Suppressor macrophage treated with lipopolysaccharide for 1 hour (primary cell): ENCODE data around the gene ESRRA.

Source experiments
- DNase-seq, 3 donors: peaks; one replicate each; pipeline ENCODE4 v3.0.0-alpha.2; 2020 to 2022

The ESRRA gene

GRCh38 chr11:64352099-64352994, 47.0 kb downstream of the ESRRA start:
- no peak for DNase-seq

GRCh38 chr11:64352995-64353714, 47.8 kb downstream of the ESRRA start:
- no peak for DNase-seq

- DNase-seq: no peak
These were observed 48.6 kb downstream of the ESRRA start for GRCh38 chr11:64353715-64354506.

GRCh38 chr11:64355078-64355940, 50.0 kb downstream of the ESRRA start:
- peak; percentile 89 to 91 (median 91) for DNase-seq

GRCh38 chr11:64356498-64357411, 51.4 kb downstream of the ESRRA start:
- peak; percentile 49 to 71 (median 60) for DNase-seq

GRCh38 chr11:64357446-64357845, 52.1 kb downstream of the ESRRA start:
- DNase-seq: no peak

- no peak for DNase-seq
These were observed 52.7 kb downstream of the ESRRA start for GRCh38 chr11:64357904-64358535.

GRCh38 chr11:64358536-64358906, 53.2 kb downstream of the ESRRA start:
- DNase-seq: no peak

- DNase-seq: peak; percentile 82 to 94 (median 90)
These were observed 53.8 kb downstream of the ESRRA start, which contains the start of gene RPS6KA4 for GRCh38 chr11:64358907-64359711. Gene RPS6KA4 (plus strand): TSS chr11:64359162. CDS start chr11:64359236, 74 bp downstream.

GRCh38 chr11:64359712-64360445, 54.6 kb downstream of the ESRRA start:
- DNase-seq: peak; percentile 29 to 66 (median 31)

- DNase-seq: peak; percentile 67 to 75 (median 69)
These were observed 55.2 kb downstream of the ESRRA start for GRCh38 chr11:64360448-64360921.

- no peak for DNase-seq
These were observed 56.3 kb downstream of the ESRRA start for GRCh38 chr11:64361659-64362058.

- no peak for DNase-seq
These were observed 57.0 kb downstream of the ESRRA start for GRCh38 chr11:64362339-64362738.

- no peak for DNase-seq
These were observed 59.1 kb downstream of the ESRRA start for GRCh38 chr11:64364435-64364834.

GRCh38 chr11:64364911-64365310, 59.6 kb downstream of the ESRRA start:
- DNase-seq: no peak
